A549 (cell line): ENCODE results near the gene IQCF6. TPM values are rescaled to one million over a fixed set of nuclear protein-coding genes. Genes with fewer than 3 reads are reported as not detected.
"Not testable (repeated sequence)": the region's sequence is repeated elsewhere in the genome, so short reads cannot be mapped to it uniquely, and the experiment has no call there.

Experiments
- ATAC-seq, 2 experiments: fragments of 200-7000 bp in 1 of 2; fragments of >200 bp in 1 of 2; cut with Nextera tagmentation in 1 of 2; cut with Tn5 transposase in 1 of 2; 3 replicates each; pipeline versions ENCODE4 v1.8.0 to v1.9.1; 2018 to 2020; ENCODE audit warnings: mild to moderate bottlenecking in 1 of 2, moderate library complexity in 1 of 2
- CTCF ChIA-PET: fragments of 300-600 bp; sonication (Branson Sonifier 250); formaldehyde crosslinking; extraction: SDS; loops from one replicate; lab custom pipeline; 2021; ENCODE audit warnings: antibody characterized with exemption, inconsistent platforms; lab: Yijun Ruan, JAX
- POLR2A ChIA-PET: fragments of 350-600 bp; formaldehyde crosslinking; extraction: SDS; loops from one replicate; lab custom pipeline; 2021; ENCODE audit warnings: antibody characterized with exemption, inconsistent platforms; lab: Yijun Ruan, JAX
- DNase-seq, 2 experiments: peaks; one replicate each; pipeline versions ENCODE4 v3.0.0 to v3.0.0-alpha.2; 2011 to 2016; ENCODE audit warnings: low read depth in 1 of 2, low spot score in 1 of 2
- FAIRE-seq: peaks from 2 replicates; lab custom pipeline; 2011; peaks lifted over from hg19 to GRCh38; lab: Jason Lieb, UNC
- H3K27ac ChIP-seq, 2 experiments: fragments of >200 bp; sonication (Bioruptor Twin); formaldehyde crosslinking; 3 replicates each; pipeline ENCODE4 v1.5.1; 2016 to 2017
- H3K4me1 ChIP-seq: fragments of >200 bp; sonication (Bioruptor Twin); formaldehyde crosslinking; 3 replicates; pipeline ENCODE4 v1.6.1; 2016
- H3K4me2 ChIP-seq: fragments of >200 bp; sonication (Bioruptor Twin); formaldehyde crosslinking; 3 replicates; pipeline ENCODE4 v1.6.1; 2016
- H3K4me3 ChIP-seq: fragments of >200 bp; sonication (Bioruptor Twin); formaldehyde crosslinking; 3 replicates; pipeline ENCODE4 v1.5.1; 2016
- H3K9me3 ChIP-seq: fragments of >200 bp; sonication (Bioruptor Twin); formaldehyde crosslinking; 3 replicates; pipeline ENCODE4 v1.6.1; 2016
- ATOH8 ChIP-seq: fragments of 250-450 bp; sonication (Bioruptor Pico); IDR thresholded peaks from 2 replicates; pipeline ENCODE4 v1.5.0; 2020; ENCODE audit warnings: low read depth, mild to moderate bottlenecking, moderate library complexity
- EP300 ChIP-seq, 2 experiments: fragments of >200 bp; sonication (Bioruptor Twin); formaldehyde crosslinking; IDR thresholded peaks; 2 replicates in 1 of 2; 3 replicates in 1 of 2; pipeline ENCODE4 v1.6.1; 2016 to 2017
- ESRRA ChIP-seq: fragments of 150-350 bp; IDR thresholded peaks from 2 replicates; pipeline ENCODE4 v1.6.1; 2014; ENCODE audit warnings: mild to moderate bottlenecking, low read length, borderline replicate concordance
- HDAC2 ChIP-seq: fragments of 200-600 bp; sonication (generic); IDR thresholded peaks from 2 replicates; pipeline ENCODE4 v1.6.1; 2016
- NFE2L2 ChIP-seq: fragments of 150-350 bp; conservative IDR thresholded peaks from 2 replicates; pipeline ENCODE4 v1.6.1; 2014; ENCODE audit warnings: low read length
- PHF8 ChIP-seq: fragments of 200-600 bp; sonication (generic); IDR thresholded peaks from 2 replicates; pipeline ENCODE4 v1.6.1; 2016; ENCODE audit warnings: low read depth, mild to moderate bottlenecking, antibody characterized with exemption, moderate library complexity, borderline replicate concordance
- RFX5 ChIP-seq: fragments of 450-650 bp; IDR thresholded peaks from 2 replicates; pipeline ENCODE4 v1.7.1; 2014; ENCODE audit warnings: antibody characterized with exemption, mild to moderate bottlenecking, moderate library complexity
- RNF2 ChIP-seq: fragments of 200-600 bp; sonication (generic); IDR thresholded peaks from 2 replicates; pipeline ENCODE4 v1.6.1; 2016; ENCODE audit warnings: low read depth, mild to moderate bottlenecking, antibody characterized with exemption, moderate library complexity, borderline replicate concordance
- SMC3 ChIP-seq: fragments of >200 bp; sonication (Bioruptor Twin); formaldehyde crosslinking; IDR thresholded peaks from 3 replicates; pipeline ENCODE4 v1.6.1; 2018; ENCODE audit warnings: inconsistent platforms
- USF2 ChIP-seq: fragments of 450-650 bp; IDR thresholded peaks from 2 replicates; pipeline ENCODE4 v1.6.1; 2014; ENCODE audit warnings: antibody characterized with exemption
- ZC3H11A ChIP-seq: fragments of 450-650 bp; IDR thresholded peaks from 2 replicates; pipeline ENCODE4 v1.6.1; 2014; ENCODE audit warnings: antibody characterized with exemption, mild to moderate bottlenecking
- ZFP36 ChIP-seq: fragments of 450-650 bp; IDR thresholded peaks from 2 replicates; pipeline ENCODE4 v1.6.1; 2014; ENCODE audit warnings: borderline replicate concordance; ENCODE audit not compliant: partially characterized antibody
- ZNF302 ChIP-seq: fragments of 250-450 bp; sonication (Bioruptor Pico); IDR thresholded peaks from 2 replicates; pipeline ENCODE4 v1.9.0; 2021; ENCODE audit warnings: inconsistent platforms, mild to moderate bottlenecking, moderate library complexity
- WGBS: methylation state at CpG from one replicate; pipeline ENCODE4 v1.1.6; 2017; ENCODE audit errors: missing lambda C conversion rate; 5-methylcytosine and 5-hydroxymethylcytosine counted together
- polyA plus RNA-seq, 4 experiments: library from polyadenylated mRNA; depleted of rRNA in 3 of 4; stranded (reverse); fragments of >200 nt; fragmentation: RNase III in 1 of 4; extraction: RNeasy Plus Mini Kit Qiagen cat#74134 plus additional on column Dnase treatment in 1 of 4; gene quantifications; 2 replicates in 3 of 4; 3 replicates in 1 of 4; pipeline ENCODE4 v1.2.3, GENCODE V29; 2011 to 2017
- TF ChIP-seq, protein P1 (sequence below): IDR thresholded peaks from 2 replicates; pipeline ENCODE4 v1.6.1; 2012

Gene IQCF6
- polyA plus RNA-seq, 2 of the 4 experiments (the other 2 are of a cell fraction) = not detected

- WGBS = 80% methylated on average over 1 of the region's 1 CpG
- ATAC-seq (no peak), FAIRE-seq (no peak)
- no peak overlapping the region for H3K4me2 ChIP-seq
- TF ChIP-seq, protein P1, sequence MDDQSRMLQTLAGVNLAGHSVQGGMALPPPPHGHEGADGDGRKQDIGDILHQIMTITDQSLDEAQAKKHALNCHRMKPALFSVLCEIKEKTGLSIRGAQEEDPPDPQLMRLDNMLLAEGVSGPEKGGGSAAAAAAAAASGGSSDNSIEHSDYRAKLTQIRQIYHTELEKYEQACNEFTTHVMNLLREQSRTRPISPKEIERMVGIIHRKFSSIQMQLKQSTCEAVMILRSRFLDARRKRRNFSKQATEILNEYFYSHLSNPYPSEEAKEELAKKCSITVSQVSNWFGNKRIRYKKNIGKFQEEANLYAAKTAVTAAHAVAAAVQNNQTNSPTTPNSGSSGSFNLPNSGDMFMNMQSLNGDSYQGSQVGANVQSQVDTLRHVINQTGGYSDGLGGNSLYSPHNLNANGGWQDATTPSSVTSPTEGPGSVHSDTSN = no peak
- peak; percentile 37; the same call in 1 of the 2 replicates for TF ChIP-seq ZC3H11A
- no peak for TF ChIP-seq USF2
- TF ChIP-seq EP300 (IDR thresholded peaks at IDR 0.05) = no peak
- TF ChIP-seq, all 56 proteins: peak for 1
- Histone ChIP-seq H3K9me3 (no peaks in the 10 kb centered on the region), H3K4me1 (no peaks in the 10 kb centered on the region), H3K4me3 (no peak overlapping the region), H3K27ac (no peak overlapping the region)
- no peak for DNase-seq
- CTCF ChIA-PET = interaction anchor here (0.6 kb wide), 1 partner anchor 17 kb away, joined by 3 read pairs; no protein-coding TSS in a partner anchor
- POLR2A ChIA-PET = no interaction called here
Observed at GRCh38 chr3:51750878-51751277, 28.2 kb downstream of the IQCF6 start.

GRCh38 chr3:51748327-51748726 is 30.7 kb downstream of the IQCF6 start:
- no peak for ATAC-seq
- no peaks in the 10 kb centered on the region for H3K4me1 ChIP-seq
- H3K4me3 ChIP-seq = no peak overlapping the region
- FAIRE-seq = no peak
- H3K4me2 ChIP-seq = no peak overlapping the region
- no peak overlapping the region for H3K27ac ChIP-seq
- ChIA-PET POLR2A (no interaction called here), CTCF (no interaction called here)
- no peak for DNase-seq
- no peak for TF ChIP-seq RFX5
- no peak for TF ChIP-seq ESRRA
- TF ChIP-seq ZFP36 = peak; percentile 10
- TF ChIP-seq NFE2L2 = no peak
- no peak for TF ChIP-seq ZNF302 (CRISPR knock-in tag)
- no peak for TF ChIP-seq PHF8
- H3K9me3 ChIP-seq = no peaks in the 10 kb centered on the region
- 2% methylated on average over 1 of the region's 1 CpG for WGBS

DNA sequence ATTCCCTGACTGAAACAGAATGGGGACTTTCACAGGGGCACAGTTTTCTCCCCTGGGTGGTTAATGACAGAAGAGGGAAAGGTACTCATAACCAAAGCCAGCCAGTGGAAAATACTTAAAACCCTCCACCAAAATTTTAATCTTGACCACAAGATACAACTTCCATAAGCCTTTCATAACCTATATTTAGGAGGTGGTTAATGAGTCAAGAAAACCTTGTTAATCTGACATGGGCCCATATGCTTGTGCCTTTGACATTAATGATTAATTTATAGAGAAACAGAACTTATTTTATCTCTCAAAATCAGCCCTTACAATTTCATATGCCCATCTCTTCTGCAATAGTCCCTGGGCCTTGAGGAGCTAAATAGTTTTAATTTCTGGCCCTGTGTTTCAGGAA is 31.2 kb downstream of the IQCF6 start:
- DNase-seq = no peak
- TF ChIP-seq USF2 (no peak), HDAC2 (no peak), RNF2 (no peak), SMC3 (no peak), ZFP36 (no peak), ATOH8 (no peak)
- ChIA-PET POLR2A (no interaction called here), CTCF (no interaction called here)
- Histone ChIP-seq H3K4me2 (no peak overlapping the region), H3K27ac (no peak overlapping the region), H3K4me3 (no peak overlapping the region), H3K4me1 (no peaks in the 10 kb centered on the region), H3K9me3 (no peaks in the 10 kb centered on the region)
- no peak for FAIRE-seq
- no peak for ATAC-seq

- WGBS = 6% methylated on average over 3 of the region's 4 CpGs
- ATAC-seq = not testable (repeated sequence)
Observed at GRCh38 chr3:51742978-51743377, 36.1 kb downstream of the IQCF6 start.

GRCh38 chr3:51742320-51742719 is 36.7 kb downstream of the IQCF6 start:
- POLR2A ChIA-PET, H3K27ac ChIP-seq, H3K9me3 ChIP-seq, DNase-seq, H3K4me1 ChIP-seq, ATAC-seq, H3K4me2 ChIP-seq, H3K4me3 ChIP-seq, FAIRE-seq: not testable (repeated sequence)
- 36% methylated on average over 3 of the region's 3 CpGs for WGBS
- CTCF ChIA-PET = interaction anchor here (1.7 kb wide), 1 partner anchor 58 kb away, joined by 3 read pairs; no protein-coding TSS in a partner anchor

More at GRCh38 chr3:51742978-51743377, 36.1 kb downstream of the IQCF6 start:
- POLR2A ChIA-PET, H3K27ac ChIP-seq, FAIRE-seq, H3K4me1 ChIP-seq, H3K9me3 ChIP-seq, H3K4me3 ChIP-seq: not testable (repeated sequence)
- H3K4me2 ChIP-seq = 0 out of 3 replicates have a peak overlapping the region, but pooled peaks have one; percentile 14
- peak in 1 of 2 experiments; percentile 6 for DNase-seq
- CTCF ChIA-PET = interaction anchor here (0.9 to 1.7 kb wide), 2 partner anchors 57 to 77 kb away, joined by 3 read pairs; no protein-coding TSS in a partner anchor
